Rectal smooth muscle tissue (tissue), 1 donor: ENCODE results near the gene CLDN1.

ENCODE experiments used
- H3K27ac ChIP-seq: one replicate; pipeline ENCODE4 v1.7.0; 2013; ENCODE audit warnings: low read depth, low read length, inconsistent platforms
- H3K27me3 ChIP-seq: one replicate; pipeline ENCODE4 v1.7.0; 2013; ENCODE audit warnings: low read length; ENCODE audit not compliant: control insufficient read depth, insufficient read depth
- H3K36me3 ChIP-seq: one replicate; pipeline ENCODE4 v1.7.0; 2013; ENCODE audit warnings: low read length; ENCODE audit not compliant: control insufficient read depth, insufficient read depth
- H3K4me1 ChIP-seq: one replicate; pipeline ENCODE4 v1.7.0; 2013; ENCODE audit warnings: low read length; ENCODE audit not compliant: control insufficient read depth, insufficient read depth
- H3K4me3 ChIP-seq: one replicate; pipeline ENCODE4 v1.7.0; 2013; ENCODE audit warnings: low read length
- H3K9ac ChIP-seq: one replicate; pipeline ENCODE4 v1.7.0; 2013; ENCODE audit warnings: low read length

Gene CLDN1

DNA sequence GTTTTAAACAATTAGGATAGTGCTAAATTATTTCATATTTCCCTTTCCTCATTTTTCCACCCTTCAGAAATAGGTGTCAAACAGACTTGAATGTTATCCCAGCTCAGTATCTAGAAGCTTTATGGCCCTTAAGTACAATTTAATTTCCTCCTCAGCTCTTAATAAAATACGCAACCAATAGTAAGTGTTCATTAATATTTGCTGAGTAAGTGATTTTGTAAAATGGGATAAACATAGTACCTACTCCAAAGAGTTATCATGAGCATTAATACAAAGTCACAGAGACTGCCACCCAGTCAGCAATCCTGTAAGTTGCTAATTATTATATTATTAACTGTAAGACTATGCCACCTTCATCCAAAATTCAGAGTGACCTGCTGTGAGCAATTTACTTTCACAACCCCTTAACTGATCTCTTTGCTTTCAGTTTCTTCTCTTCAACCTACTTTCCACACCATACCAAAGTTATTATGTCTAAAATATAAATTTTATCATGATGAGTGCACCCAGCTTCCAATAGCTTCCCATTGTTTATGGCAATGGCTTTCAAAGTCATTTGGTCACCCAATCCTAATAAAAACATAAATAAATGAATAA is 30.7 kb upstream of the CLDN1 start:
- H3K4me1 ChIP-seq: no peaks in the 10 kb centered on the region
- no peaks in the 10 kb centered on the region for H3K36me3 ChIP-seq
- no peak overlapping the region for H3K27ac ChIP-seq

DNA sequence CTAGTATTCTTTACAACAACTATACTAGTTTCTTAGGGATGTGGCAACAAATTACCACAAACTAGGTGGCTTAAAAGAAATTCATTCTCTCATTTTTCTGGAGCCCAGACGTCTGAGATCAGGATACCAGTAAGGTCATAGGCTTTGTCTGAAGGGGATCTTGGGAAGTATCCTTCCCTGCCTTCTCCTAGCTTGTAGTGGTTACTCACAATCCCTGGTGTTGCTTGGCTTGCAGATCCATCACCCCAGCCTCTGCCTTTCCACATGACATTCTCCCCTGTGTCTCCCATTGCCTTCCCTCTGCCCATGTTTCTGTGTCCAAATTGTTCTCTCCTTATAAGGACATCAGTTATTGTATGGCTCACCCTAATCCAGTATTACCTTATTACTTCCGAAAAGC is 24.3 kb upstream of the CLDN1 start:
- Histone ChIP-seq H3K4me1 (peaks cover 3% of the 10 kb centered on the region), H3K9ac (no peak overlapping the region), H3K36me3 (no peaks in the 10 kb centered on the region), H3K27ac (no peak overlapping the region), H3K4me3 (no peak overlapping the region), H3K27me3 (no peaks in the 10 kb centered on the region)

More for the DNA sequence above, 30.7 kb upstream of the CLDN1 start:
- no peaks in the 10 kb centered on the region for H3K27me3 ChIP-seq
- H3K9ac ChIP-seq: no peak overlapping the region
- no peak overlapping the region for H3K4me3 ChIP-seq

DNA sequence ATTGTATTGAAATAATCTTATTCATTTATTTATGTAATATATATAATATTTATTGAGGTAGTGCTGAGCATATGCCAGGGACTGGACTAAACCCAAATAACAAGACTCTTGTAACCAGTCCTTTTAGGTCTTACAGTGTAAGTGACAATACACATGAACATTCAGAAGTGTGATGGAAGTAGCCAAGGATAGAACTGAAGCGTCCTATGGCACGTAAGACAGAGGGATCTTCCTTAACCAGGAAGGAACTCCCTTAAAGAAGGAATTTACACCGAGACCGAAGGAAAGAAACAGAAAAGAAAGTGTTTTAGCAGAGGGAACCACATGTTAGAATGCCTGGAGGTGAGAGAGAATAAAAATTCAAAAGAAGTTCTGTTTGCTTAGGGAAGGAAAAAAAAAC is 23.6 kb upstream of the CLDN1 start:
- H3K27me3 ChIP-seq: no peaks in the 10 kb centered on the region
- no peak overlapping the region for H3K9ac ChIP-seq
- no peak overlapping the region for H3K27ac ChIP-seq
- no peaks in the 10 kb centered on the region for H3K36me3 ChIP-seq
- peaks cover 3% of the 10 kb centered on the region for H3K4me1 ChIP-seq
- no peak overlapping the region for H3K4me3 ChIP-seq

DNA sequence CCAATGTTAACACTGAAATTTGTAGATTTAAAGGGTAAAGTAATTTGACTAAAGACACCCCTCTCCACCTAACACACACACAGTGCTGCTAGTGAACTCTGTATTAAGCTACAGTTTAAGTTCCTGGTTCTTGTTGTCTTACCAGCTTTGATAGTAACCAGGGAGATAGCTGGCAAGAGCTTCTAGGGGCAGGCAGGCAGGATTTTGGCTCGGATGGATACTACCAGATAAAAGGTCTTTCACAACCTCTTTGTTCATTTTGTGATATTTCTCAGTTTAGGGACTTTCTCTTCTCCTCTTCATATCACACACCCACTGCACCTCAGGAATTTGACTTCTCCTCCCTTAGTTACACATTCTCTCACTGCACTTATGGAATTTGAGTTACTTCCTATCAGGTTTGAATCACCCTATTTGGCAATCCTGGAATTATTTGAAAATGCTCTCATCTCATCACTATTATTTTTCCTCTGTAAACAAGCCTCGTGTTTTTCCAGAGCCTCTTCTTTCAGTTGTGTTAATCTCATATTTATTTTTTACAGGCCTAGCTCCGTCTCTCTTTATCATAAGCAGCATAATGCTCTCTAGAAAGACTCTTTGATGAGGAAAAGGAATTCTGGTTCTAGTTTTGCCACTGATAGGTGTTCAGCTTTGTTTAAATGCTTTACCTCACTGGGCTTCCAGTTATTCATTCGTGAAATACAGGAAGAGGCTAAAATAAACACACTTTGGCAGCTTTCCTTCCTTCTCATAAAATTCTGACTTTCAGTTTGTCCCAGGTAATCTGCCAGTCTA is 23.0 kb upstream of the CLDN1 start:
- no peaks in the 10 kb centered on the region for H3K27me3 ChIP-seq
- no peak overlapping the region for H3K9ac ChIP-seq
- no peak overlapping the region for H3K4me3 ChIP-seq
- peaks cover 3% of the 10 kb centered on the region for H3K4me1 ChIP-seq
- no peak overlapping the region for H3K27ac ChIP-seq
- no peaks in the 10 kb centered on the region for H3K36me3 ChIP-seq

DNA sequence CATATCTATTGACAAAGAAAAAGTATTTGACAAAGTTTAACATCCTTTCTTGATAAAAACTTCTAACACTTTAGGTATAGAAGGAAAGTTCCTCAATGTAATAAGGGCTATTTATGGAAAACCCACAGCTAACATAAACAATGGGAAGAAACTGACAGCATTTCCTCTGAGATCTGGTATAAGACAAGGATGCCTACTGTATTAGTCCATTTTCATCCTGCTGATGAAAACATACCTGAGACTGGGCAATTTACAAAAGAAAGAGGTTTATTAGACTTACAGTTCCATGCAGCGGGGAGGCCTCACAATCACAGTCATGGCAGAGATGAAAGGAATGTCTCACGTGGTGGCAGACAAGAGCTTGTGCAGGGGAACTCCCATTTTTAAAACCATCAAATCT is 17.8 kb upstream of the CLDN1 start:
- Histone ChIP-seq H3K4me3 (no peak overlapping the region), H3K9ac (no peak overlapping the region), H3K4me1 (peaks cover 3% of the 10 kb centered on the region), H3K36me3 (no peaks in the 10 kb centered on the region), H3K27me3 (no peaks in the 10 kb centered on the region), H3K27ac (no peak overlapping the region)

- Histone ChIP-seq H3K27ac (no peak overlapping the region), H3K9ac (no peak overlapping the region), H3K36me3 (no peaks in the 10 kb centered on the region), H3K4me1 (no peaks in the 10 kb centered on the region), H3K27me3 (no peaks in the 10 kb centered on the region), H3K4me3 (no peak overlapping the region)
Observed at GRCh38 chr3:190339130-190339529, 16.9 kb upstream of the CLDN1 start.

DNA sequence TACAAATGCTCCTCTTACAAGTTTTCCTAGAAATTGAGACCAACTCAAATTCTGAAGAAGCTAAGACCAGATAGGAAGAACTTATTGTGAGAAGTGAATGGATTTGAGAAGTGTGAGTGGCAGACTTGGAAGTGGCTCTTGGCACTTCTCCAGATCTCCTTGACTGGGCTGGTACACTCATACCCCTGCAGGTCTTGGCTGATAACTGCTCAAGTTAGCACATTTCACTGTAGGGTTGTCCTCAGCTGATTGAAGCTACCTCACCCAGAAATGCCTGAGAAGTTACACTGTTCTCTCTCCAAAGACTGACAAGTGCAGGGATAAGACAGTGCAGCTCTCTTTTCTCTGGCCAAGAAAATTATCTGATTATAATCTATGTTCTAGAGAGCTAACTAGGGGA is 16.5 kb upstream of the CLDN1 start:
- no peak overlapping the region for H3K9ac ChIP-seq
- H3K27me3 ChIP-seq: no peaks in the 10 kb centered on the region
- no peaks in the 10 kb centered on the region for H3K4me1 ChIP-seq
- H3K27ac ChIP-seq: no peak overlapping the region
- H3K4me3 ChIP-seq: no peak overlapping the region
- no peaks in the 10 kb centered on the region for H3K36me3 ChIP-seq

DNA sequence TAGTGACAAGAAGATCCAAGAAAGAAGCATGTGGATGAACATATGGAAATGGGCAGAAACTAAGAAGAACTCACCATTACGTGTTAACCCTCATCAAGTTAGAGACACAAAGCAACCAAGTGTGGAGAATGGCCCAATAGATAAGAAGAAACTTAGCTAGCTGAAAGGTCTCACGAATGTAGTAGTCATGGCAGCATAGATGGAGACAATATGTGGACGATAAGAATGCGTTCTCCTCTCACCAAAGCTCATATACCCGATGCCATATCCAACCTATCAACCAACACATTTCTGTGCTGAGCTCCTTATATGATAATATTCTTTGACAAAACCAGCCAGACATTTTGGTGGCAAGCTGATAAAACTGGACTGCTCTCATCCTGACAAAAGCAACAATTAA is 15.1 kb upstream of the CLDN1 start:
- no peaks in the 10 kb centered on the region for H3K36me3 ChIP-seq
- no peak overlapping the region for H3K9ac ChIP-seq
- no peaks in the 10 kb centered on the region for H3K27me3 ChIP-seq
- no peaks in the 10 kb centered on the region for H3K4me1 ChIP-seq
- no peak overlapping the region for H3K4me3 ChIP-seq
- no peak overlapping the region for H3K27ac ChIP-seq

DNA sequence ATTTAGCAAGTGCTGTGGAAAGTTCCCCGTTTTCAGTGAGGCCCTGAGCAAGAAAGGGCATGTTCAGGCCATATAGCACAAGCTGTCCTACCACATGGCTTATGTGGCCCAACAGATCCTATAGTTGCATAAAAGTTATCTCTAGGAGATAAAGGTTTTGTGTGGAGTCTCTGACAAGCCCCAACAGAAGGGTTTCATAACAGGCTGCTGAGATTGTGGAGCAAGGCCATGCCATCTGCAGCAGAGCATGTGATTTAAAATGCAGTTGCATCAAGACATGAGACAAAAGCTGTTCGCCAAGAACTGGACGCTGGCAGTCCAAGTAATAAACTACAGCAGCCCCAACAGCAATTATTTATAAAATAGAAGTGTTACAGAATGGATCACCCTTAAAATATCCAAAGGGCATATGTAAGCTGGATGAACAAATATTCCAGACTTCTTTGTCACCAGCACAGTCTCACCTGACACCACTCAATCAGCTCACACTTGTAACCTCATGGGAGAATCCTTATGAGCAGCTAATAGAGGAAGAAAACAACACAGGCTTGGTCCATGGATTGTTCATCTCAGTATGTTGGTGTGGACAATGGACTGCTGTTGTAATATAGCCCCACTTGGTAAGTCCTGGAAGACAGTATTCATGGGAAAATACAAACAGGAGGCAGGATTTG is 14.4 kb upstream of the CLDN1 start:
- Histone ChIP-seq H3K27me3 (no peaks in the 10 kb centered on the region), H3K9ac (no peak overlapping the region), H3K36me3 (no peaks in the 10 kb centered on the region), H3K4me1 (no peaks in the 10 kb centered on the region), H3K4me3 (no peak overlapping the region), H3K27ac (no peak overlapping the region)

- no peaks in the 10 kb centered on the region for H3K27me3 ChIP-seq
- no peak overlapping the region for H3K27ac ChIP-seq
- no peak overlapping the region for H3K9ac ChIP-seq
- H3K4me3 ChIP-seq: no peak overlapping the region
- no peaks in the 10 kb centered on the region for H3K36me3 ChIP-seq
- no peaks in the 10 kb centered on the region for H3K4me1 ChIP-seq
Observed at GRCh38 chr3:190333961-190334360, 11.7 kb upstream of the CLDN1 start.

- no peak overlapping the region for H3K9ac ChIP-seq
- H3K4me3 ChIP-seq: no peak overlapping the region
- H3K36me3 ChIP-seq: no peaks in the 10 kb centered on the region
- no peak overlapping the region for H3K27ac ChIP-seq
- H3K27me3 ChIP-seq: no peaks in the 10 kb centered on the region
- no peaks in the 10 kb centered on the region for H3K4me1 ChIP-seq
Observed at GRCh38 chr3:190330936-190331734, 8.9 kb upstream of the CLDN1 start.

GRCh38 chr3:190326930-190327329 is 4.7 kb upstream of the CLDN1 start:
- Histone ChIP-seq H3K27me3 (no peaks in the 10 kb centered on the region), H3K27ac (no peak overlapping the region), H3K4me1 (peaks cover 5% of the 10 kb centered on the region), H3K4me3 (no peak overlapping the region), H3K36me3 (no peaks in the 10 kb centered on the region), H3K9ac (no peak overlapping the region)
